ENCODE measurements around the gene ARMCX2.

The ARMCX2 gene

GRCh38 chrX:101693476-101693875 is 33.8 kb upstream of the ARMCX2 start:
- TF ChIP-seq EZH2phosphoT487 (IDR thresholded peaks at IDR 0.05; ENCODE audit: borderline replicate concordance) (no peak), CTCF (conservative IDR thresholded peaks at IDR 0.05; ENCODE audit: low read length) (no peak)
- Histone ChIP-seq H3K27me3 (ENCODE audit: insufficient read depth, low read length, poor library complexity, severe bottlenecking) (no peaks in the 10 kb centered on the region), H3K4me2 (ENCODE audit: low read depth, low read length, poor library complexity, severe bottlenecking) (no peak overlapping the region), H3K79me2 (ENCODE audit: insufficient read depth, low read length) (no peaks in the 10 kb centered on the region), H3K4me3 (ENCODE audit: low read length, poor library complexity, severe bottlenecking) (no peak overlapping the region), H3K36me3 (ENCODE audit: insufficient read depth, low read length) (no peaks in the 10 kb centered on the region), H3K9ac (ENCODE audit: low read depth, low read length, poor library complexity, severe bottlenecking) (no peak overlapping the region), H3K9me2 (replicated peaks; ENCODE audit: low read depth, low read length) (no peaks in the 10 kb centered on the region), H3K4me1 (ENCODE audit: insufficient read depth, low read length, poor library complexity, severe bottlenecking) (no peaks in the 10 kb centered on the region), H4K20me1 (ENCODE audit: insufficient read depth, low read length, poor library complexity, severe bottlenecking) (no peaks in the 10 kb centered on the region), H3K9me3 (ENCODE audit: insufficient read depth, low read depth, low read length) (no peaks in the 10 kb centered on the region), H2AFZ (ENCODE audit: low read length) (no peak overlapping the region), H3F3A (ENCODE audit: low read depth) (no peaks in the 10 kb centered on the region)

DNA sequence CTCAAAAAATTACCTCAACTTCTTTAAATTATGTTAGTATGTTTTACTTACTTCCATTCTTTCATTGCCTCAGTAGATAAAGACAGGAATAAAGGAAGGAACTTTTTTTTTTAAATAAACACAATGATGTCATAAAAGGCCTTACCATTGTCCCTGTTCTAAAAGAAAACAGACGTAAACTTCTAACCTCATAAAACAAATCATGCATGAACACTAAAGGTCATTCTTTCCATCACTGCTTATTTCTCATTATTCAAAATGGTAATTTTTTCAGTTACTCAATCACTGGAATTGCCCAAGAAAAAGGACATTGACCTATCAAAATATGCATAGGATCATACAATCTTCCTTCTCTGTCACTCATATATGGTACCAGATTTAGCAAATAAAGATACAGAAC is 32.2 kb upstream of the ARMCX2 start:
- Histone ChIP-seq H3K27me3 (ENCODE audit: insufficient read depth, low read length, poor library complexity, severe bottlenecking) (no peaks in the 10 kb centered on the region), H3K79me2 (ENCODE audit: insufficient read depth, low read length) (no peaks in the 10 kb centered on the region), H3K9me2 (replicated peaks; ENCODE audit: low read depth, low read length) (no peaks in the 10 kb centered on the region), H2AFZ (ENCODE audit: low read length) (no peak overlapping the region), H3K9me3 (ENCODE audit: insufficient read depth, low read depth, low read length) (no peaks in the 10 kb centered on the region), H3K4me1 (ENCODE audit: insufficient read depth, low read length, poor library complexity, severe bottlenecking) (no peaks in the 10 kb centered on the region), H4K20me1 (ENCODE audit: insufficient read depth, low read length, poor library complexity, severe bottlenecking) (no peaks in the 10 kb centered on the region), H3K9ac (ENCODE audit: low read depth, low read length, poor library complexity, severe bottlenecking) (no peak overlapping the region), H3K4me3 (ENCODE audit: low read length, poor library complexity, severe bottlenecking) (no peak overlapping the region), H3F3A (ENCODE audit: low read depth) (no peaks in the 10 kb centered on the region), H3K36me3 (ENCODE audit: insufficient read depth, low read length) (no peaks in the 10 kb centered on the region), H3K4me2 (ENCODE audit: low read depth, low read length, poor library complexity, severe bottlenecking) (no peak overlapping the region)
- TF ChIP-seq CTCF (conservative IDR thresholded peaks at IDR 0.05; ENCODE audit: low read length) = no peak
- no peak for TF ChIP-seq EZH2phosphoT487 (IDR thresholded peaks at IDR 0.05; ENCODE audit: borderline replicate concordance)

DNA sequence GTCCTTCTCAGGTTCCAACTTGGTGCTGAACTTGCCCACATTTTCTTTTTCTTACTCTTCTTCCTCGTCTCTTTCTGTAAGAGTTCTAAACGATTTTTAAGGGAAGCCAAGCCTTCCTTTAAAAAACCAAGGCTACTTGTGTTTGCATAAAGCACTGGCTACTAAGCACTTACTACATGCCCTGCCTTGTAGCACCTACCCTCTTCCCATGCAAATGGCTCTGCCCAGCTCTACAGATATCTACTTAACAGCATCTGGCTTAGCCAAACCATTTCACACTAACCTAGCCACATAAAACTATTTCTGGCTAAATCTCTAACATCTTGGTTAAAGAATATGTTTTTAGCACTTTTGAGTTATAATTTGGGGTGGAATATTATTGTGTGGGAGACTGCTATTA is 26.9 kb upstream of the ARMCX2 start:
- TF ChIP-seq CTCF (conservative IDR thresholded peaks at IDR 0.05; ENCODE audit: low read length) (no peak), EZH2phosphoT487 (IDR thresholded peaks at IDR 0.05; ENCODE audit: borderline replicate concordance) (no peak)
- no peaks in the 10 kb centered on the region for H3K79me2 ChIP-seq (ENCODE audit: insufficient read depth, low read length)
- H3K9ac ChIP-seq (ENCODE audit: low read depth, low read length, poor library complexity, severe bottlenecking) = no peak overlapping the region

More for the DNA sequence above, 26.9 kb upstream of the ARMCX2 start:
- no peaks in the 10 kb centered on the region for H3K36me3 ChIP-seq (ENCODE audit: insufficient read depth, low read length)
- H4K20me1 ChIP-seq (ENCODE audit: insufficient read depth, low read length, poor library complexity, severe bottlenecking) = no peaks in the 10 kb centered on the region
- H3K4me2 ChIP-seq (ENCODE audit: low read depth, low read length, poor library complexity, severe bottlenecking) = no peak overlapping the region
- H3K27me3 ChIP-seq (ENCODE audit: insufficient read depth, low read length, poor library complexity, severe bottlenecking) = no peaks in the 10 kb centered on the region
- no peaks in the 10 kb centered on the region for H3K9me3 ChIP-seq (ENCODE audit: insufficient read depth, low read depth, low read length)
- no peak overlapping the region for H3K4me3 ChIP-seq (ENCODE audit: low read length, poor library complexity, severe bottlenecking)
- no peaks in the 10 kb centered on the region for H3F3A ChIP-seq (ENCODE audit: low read depth)
- no peak overlapping the region for H2AFZ ChIP-seq (ENCODE audit: low read length)
- H3K4me1 ChIP-seq (ENCODE audit: insufficient read depth, low read length, poor library complexity, severe bottlenecking) = no peaks in the 10 kb centered on the region
- H3K9me2 ChIP-seq (replicated peaks; ENCODE audit: low read depth, low read length) = no peaks in the 10 kb centered on the region

All from Loucy (cell line).